ENCODE data around the gene TGFA.

DNA sequence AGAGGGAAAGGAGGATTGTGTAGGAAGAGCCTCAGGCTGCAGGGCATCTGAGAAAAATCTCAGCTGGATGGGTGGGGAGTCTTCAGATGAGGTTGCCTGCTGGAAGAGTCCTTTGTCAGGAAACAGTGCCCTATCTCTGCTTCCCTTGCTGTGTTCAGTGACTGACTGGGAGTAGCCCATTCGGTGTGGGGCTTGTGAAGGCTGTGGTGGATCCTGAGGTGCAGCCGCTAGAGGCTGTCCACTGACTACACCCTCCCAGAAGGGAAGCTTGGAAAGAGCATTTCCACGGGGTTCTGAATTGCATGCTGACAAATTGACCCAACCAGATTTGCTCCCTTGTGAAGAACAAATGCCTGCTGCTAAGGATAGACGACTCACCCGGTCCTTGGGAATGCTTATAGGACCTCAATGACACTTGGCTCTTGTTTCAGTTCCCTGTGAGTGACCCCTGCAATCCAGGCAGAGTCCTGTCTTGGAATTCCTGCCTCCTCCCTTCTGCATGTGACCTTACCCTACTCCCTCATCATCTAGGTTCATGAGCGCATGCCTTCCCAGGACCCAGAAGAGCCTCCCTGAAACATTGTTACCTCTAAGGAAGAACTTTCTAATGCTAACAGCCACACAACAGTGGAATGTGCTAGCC lies 142.0 kb downstream of the TGFA start:
- TF ChIP-seq, protein P1, sequence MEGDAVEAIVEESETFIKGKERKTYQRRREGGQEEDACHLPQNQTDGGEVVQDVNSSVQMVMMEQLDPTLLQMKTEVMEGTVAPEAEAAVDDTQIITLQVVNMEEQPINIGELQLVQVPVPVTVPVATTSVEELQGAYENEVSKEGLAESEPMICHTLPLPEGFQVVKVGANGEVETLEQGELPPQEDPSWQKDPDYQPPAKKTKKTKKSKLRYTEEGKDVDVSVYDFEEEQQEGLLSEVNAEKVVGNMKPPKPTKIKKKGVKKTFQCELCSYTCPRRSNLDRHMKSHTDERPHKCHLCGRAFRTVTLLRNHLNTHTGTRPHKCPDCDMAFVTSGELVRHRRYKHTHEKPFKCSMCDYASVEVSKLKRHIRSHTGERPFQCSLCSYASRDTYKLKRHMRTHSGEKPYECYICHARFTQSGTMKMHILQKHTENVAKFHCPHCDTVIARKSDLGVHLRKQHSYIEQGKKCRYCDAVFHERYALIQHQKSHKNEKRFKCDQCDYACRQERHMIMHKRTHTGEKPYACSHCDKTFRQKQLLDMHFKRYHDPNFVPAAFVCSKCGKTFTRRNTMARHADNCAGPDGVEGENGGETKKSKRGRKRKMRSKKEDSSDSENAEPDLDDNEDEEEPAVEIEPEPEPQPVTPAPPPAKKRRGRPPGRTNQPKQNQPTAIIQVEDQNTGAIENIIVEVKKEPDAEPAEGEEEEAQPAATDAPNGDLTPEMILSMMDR (IDR thresholded peaks at IDR 0.05): no peak
- no peak for TF ChIP-seq POLR2A (IDR thresholded peaks at IDR 0.05)
